Testis (tissue), 2 donors: Measurements from ENCODE around the gene PTPRD.

Experiments
- POLR2A ChIP-seq: fragments of 450-650 bp; IDR thresholded peaks from one replicate; pipeline ENCODE4 v1.6.1; 2017; ENCODE audit warnings: antibody characterized with exemption, mild to moderate bottlenecking, moderate library complexity
- TF ChIP-seq, protein P1 (sequence below), 3 experiments: fragments of 450-650 bp in 2 of 3; fragments of 200-600 bp in 1 of 3; sonication (generic) in 1 of 3; IDR thresholded peaks; one replicate each; pipeline ENCODE4 v1.5.1; 2016 to 2019; ENCODE audit warnings: antibody characterized with exemption in 3 of 3, mild to moderate bottlenecking in 2 of 3, moderate library complexity in 1 of 3

- TF ChIP-seq POLR2A, result no peak
- TF ChIP-seq, protein P1, sequence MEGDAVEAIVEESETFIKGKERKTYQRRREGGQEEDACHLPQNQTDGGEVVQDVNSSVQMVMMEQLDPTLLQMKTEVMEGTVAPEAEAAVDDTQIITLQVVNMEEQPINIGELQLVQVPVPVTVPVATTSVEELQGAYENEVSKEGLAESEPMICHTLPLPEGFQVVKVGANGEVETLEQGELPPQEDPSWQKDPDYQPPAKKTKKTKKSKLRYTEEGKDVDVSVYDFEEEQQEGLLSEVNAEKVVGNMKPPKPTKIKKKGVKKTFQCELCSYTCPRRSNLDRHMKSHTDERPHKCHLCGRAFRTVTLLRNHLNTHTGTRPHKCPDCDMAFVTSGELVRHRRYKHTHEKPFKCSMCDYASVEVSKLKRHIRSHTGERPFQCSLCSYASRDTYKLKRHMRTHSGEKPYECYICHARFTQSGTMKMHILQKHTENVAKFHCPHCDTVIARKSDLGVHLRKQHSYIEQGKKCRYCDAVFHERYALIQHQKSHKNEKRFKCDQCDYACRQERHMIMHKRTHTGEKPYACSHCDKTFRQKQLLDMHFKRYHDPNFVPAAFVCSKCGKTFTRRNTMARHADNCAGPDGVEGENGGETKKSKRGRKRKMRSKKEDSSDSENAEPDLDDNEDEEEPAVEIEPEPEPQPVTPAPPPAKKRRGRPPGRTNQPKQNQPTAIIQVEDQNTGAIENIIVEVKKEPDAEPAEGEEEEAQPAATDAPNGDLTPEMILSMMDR (IDR thresholded peaks at IDR 0.05), result no peak
Observed at GRCh38 chr9:8628791-8629190, 1984.0 kb downstream of the PTPRD start.
